ENCODE results near the gene PMCH. TPM values are rescaled to one million over a fixed set of nuclear protein-coding genes. Genes with fewer than 3 reads are reported as not detected.

PMCH gene
- total and polyA plus RNA-seq, 2 donors (not counting 3 experiments of a cell fraction or from before 2014, with no cell fraction given): 0.19 to 1.1 TPM

- DNase-seq (ENCODE audit: low read depth, low spot score): no peak
- intact Hi-C loops (cut with micrococcal nuclease) (no loop called here), dilution Hi-C loops (cut with MboI; ENCODE audit: extremely low pct_ligation_motif_present, low sequenced_read_pairs) (no loop called here)
- BruUV-seq (replicated peaks): no TSS peak
- ChIA-PET POLR2A (no interaction called here), CTCF (no interaction called here)
- no peaks in the 10 kb centered on the region for H3K27me3 ChIP-seq (ENCODE audit: control insufficient read depth in 2 of 2, insufficient read depth in 2 of 2, low read length in 2 of 2)
- H4K20me1 ChIP-seq (replicated peaks; ENCODE audit: control insufficient read depth, extremely low read depth, insufficient read depth, low read length): no peaks in the 10 kb centered on the region
- H3K4me3 ChIP-seq (replicated peaks in 1 of 3; ENCODE audit: insufficient read depth in 1 of 3, low read depth in 1 of 3, low read length in 3 of 3): no peak overlapping the region
- H3K79me2 ChIP-seq (ENCODE audit: control insufficient read depth, insufficient read depth, low read length): no peaks in the 10 kb centered on the region
- H3K9me1 ChIP-seq (replicated peaks; ENCODE audit: control insufficient read depth, extremely low read depth, insufficient read depth, low read length): no peaks in the 10 kb centered on the region
- TF ChIP-seq FOS (IDR thresholded peaks at IDR 0.05; ENCODE audit: borderline replicate concordance, insufficient read depth, low read length) (no peak), EZH2 (IDR thresholded peaks at IDR 0.05; ENCODE audit: borderline replicate concordance, low read depth, low read length, severe bottlenecking) (no peak), MYC (IDR thresholded peaks at IDR 0.05; ENCODE audit: low read depth, low read length) (no peak), GATA2 (IDR thresholded peaks at IDR 0.05; ENCODE audit: insufficient read depth, insufficient read length, low read depth, low read length) (no peak), JUN (IDR thresholded peaks at IDR 0.05; ENCODE audit: borderline replicate concordance, insufficient read depth, insufficient read length, low read depth) (no peak), POLR2A (IDR thresholded peaks at IDR 0.05; ENCODE audit: low read depth, low read length) (no peak), POLR2AphosphoS5 (IDR thresholded peaks at IDR 0.05; ENCODE audit: insufficient read depth, low read depth, low read length) (no peak)
- TF ChIP-seq, protein P1, sequence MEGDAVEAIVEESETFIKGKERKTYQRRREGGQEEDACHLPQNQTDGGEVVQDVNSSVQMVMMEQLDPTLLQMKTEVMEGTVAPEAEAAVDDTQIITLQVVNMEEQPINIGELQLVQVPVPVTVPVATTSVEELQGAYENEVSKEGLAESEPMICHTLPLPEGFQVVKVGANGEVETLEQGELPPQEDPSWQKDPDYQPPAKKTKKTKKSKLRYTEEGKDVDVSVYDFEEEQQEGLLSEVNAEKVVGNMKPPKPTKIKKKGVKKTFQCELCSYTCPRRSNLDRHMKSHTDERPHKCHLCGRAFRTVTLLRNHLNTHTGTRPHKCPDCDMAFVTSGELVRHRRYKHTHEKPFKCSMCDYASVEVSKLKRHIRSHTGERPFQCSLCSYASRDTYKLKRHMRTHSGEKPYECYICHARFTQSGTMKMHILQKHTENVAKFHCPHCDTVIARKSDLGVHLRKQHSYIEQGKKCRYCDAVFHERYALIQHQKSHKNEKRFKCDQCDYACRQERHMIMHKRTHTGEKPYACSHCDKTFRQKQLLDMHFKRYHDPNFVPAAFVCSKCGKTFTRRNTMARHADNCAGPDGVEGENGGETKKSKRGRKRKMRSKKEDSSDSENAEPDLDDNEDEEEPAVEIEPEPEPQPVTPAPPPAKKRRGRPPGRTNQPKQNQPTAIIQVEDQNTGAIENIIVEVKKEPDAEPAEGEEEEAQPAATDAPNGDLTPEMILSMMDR (IDR thresholded peaks at IDR 0.05; ENCODE audit: extremely low read depth in 1 of 2, insufficient read depth in 1 of 2, low read depth in 1 of 2, low read length in 2 of 2): no peak
- TF ChIP-seq, protein P2, sequence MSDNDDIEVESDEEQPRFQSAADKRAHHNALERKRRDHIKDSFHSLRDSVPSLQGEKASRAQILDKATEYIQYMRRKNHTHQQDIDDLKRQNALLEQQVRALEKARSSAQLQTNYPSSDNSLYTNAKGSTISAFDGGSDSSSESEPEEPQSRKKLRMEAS (IDR thresholded peaks at IDR 0.05; ENCODE audit: insufficient read depth, insufficient read length): no peak
- H3K36me3 ChIP-seq (ENCODE audit: control insufficient read depth in 2 of 2, extremely low read depth in 1 of 2, insufficient read depth in 2 of 2, low read length in 2 of 2): no peaks in the 10 kb centered on the region
- H3K9ac ChIP-seq (replicated peaks; ENCODE audit: extremely low read depth, insufficient read depth, low read length): no peak overlapping the region
- no peak overlapping the region for H2AFZ ChIP-seq (ENCODE audit: low read depth, low read length)
- no peaks in the 10 kb centered on the region for H3K9me3 ChIP-seq (replicated peaks; ENCODE audit: control insufficient read depth, insufficient read depth, low read length)
- peaks cover 5% of the 10 kb centered on the region for H3K4me1 ChIP-seq (ENCODE audit: control insufficient read depth, extremely low read depth, insufficient read depth, low read length)
- no peak for FAIRE-seq
- no peak overlapping the region for H3K27ac ChIP-seq (ENCODE audit: insufficient read depth, low read depth, low read length)
- H3K4me2 ChIP-seq (ENCODE audit: insufficient read depth, low read length): no peak overlapping the region
Measured at GRCh38 chr12:102204025-102204424, 6.4 kb upstream of the PMCH start.
